VCaP (cell line): ENCODE results near the gene PGAP6.

Source experiments
- H3K27ac ChIP-seq: fragments of 450-650 bp; 2 replicates; pipeline ENCODE4 v1.5.1; 2017
- TF ChIP-seq, protein P1 (sequence below): fragments of 450-650 bp; conservative IDR thresholded peaks from 2 replicates; pipeline ENCODE4 v1.5.1; 2017; ENCODE audit warnings: mild to moderate bottlenecking, moderate library complexity

PGAP6 gene

DNA sequence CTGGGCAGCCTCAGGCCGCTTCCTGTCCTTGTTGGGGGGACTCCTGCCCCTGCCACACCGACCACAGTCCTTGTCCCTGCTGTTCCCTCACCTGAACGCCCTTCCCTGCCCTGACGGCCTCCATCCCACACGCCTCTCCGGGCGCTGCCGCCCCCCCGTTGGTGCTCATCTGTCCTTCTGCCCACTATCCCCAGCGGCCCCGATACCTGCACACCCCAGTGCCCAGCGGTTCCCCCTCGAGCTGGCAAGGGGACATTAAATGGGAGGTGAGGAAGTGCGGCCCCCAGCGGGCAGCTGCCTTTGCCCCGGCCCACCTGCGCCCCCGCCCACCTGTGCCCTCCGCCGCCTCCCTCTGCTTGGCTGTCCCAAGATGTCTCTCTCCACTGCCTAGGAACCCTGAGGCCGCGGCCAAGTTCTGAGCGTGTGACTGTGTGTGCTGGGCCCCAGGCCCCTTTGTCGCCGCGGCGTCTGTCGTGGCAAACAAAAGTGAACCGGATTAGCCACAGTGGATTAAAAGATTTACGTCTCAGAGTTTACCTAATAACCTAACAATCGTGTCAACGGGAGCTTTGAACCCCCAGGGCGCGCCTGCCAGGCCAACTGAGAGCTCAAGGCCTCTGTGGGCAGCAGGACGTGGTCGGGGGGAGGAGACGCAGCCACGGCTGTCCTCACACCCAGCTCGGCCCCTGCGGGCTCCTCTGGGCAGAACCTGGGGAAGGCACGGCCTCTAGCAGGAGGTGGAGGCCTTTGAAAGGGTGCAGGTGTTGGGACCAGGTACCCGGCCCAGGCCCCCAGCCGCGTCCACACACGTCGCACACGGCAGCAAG is 21.7 kb downstream of the PGAP6 start:
- H3K27ac ChIP-seq, result no peak overlapping the region
- TF ChIP-seq, protein P1, sequence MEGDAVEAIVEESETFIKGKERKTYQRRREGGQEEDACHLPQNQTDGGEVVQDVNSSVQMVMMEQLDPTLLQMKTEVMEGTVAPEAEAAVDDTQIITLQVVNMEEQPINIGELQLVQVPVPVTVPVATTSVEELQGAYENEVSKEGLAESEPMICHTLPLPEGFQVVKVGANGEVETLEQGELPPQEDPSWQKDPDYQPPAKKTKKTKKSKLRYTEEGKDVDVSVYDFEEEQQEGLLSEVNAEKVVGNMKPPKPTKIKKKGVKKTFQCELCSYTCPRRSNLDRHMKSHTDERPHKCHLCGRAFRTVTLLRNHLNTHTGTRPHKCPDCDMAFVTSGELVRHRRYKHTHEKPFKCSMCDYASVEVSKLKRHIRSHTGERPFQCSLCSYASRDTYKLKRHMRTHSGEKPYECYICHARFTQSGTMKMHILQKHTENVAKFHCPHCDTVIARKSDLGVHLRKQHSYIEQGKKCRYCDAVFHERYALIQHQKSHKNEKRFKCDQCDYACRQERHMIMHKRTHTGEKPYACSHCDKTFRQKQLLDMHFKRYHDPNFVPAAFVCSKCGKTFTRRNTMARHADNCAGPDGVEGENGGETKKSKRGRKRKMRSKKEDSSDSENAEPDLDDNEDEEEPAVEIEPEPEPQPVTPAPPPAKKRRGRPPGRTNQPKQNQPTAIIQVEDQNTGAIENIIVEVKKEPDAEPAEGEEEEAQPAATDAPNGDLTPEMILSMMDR, result no peak

DNA sequence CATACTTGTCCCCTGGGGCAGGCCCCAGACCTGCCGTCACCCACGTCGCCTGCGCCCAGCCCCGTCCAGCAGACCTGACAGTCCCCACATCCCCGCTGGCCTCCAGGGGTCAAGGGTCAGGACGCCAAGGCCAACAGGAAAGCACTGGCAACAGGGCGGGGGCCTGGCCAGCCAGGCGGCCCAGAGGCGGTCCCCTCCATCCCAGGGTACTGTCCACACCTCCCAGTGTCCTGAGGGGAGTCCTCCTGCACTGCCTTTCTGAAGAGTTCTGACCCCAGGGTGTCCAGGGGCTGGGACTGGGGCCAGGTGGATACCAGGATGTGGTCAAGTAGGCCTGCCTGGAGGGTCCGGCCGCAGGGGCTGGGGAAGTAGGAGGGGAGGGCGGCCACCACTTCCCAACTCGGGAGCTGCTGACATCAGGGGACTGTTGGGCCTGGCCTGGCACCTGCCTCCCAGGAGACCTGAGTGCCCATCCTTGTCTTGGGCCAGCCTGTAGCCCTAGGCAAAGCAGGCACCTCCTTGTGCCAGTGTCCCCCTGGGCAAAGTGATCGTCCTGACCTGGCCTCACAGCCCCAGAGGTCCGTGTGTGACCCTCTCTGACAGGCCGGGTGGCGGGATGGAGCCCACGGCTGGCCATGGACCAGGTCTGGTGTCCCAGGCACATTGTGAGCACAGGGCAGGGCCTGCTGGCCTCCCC is 22.6 kb downstream of the PGAP6 start:
- H3K27ac ChIP-seq, result no peak overlapping the region
- TF ChIP-seq, protein P1, result no peak

DNA sequence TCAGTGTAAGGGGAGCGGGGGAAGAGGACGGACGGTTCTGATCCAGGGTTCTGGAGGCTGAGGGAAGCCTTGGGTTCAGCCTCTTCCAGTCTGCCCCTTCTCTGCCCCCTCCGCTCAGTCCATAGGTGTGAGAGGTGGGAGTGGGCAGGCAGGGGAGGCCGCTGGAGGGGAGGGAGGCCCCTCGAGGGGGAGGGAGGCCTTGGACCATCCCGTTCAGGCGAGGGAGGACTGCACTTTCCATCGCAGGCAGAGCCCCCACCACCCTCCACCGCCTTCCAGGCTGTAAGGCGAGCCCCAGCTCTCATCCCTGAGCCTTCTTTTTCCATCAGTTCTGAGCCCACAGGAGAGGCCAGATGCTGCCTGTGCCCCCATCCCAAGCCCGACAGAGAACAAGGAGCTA is 25.0 kb downstream of the PGAP6 start:
- H3K27ac ChIP-seq, result no peak overlapping the region
- TF ChIP-seq, protein P1, result no peak

DNA sequence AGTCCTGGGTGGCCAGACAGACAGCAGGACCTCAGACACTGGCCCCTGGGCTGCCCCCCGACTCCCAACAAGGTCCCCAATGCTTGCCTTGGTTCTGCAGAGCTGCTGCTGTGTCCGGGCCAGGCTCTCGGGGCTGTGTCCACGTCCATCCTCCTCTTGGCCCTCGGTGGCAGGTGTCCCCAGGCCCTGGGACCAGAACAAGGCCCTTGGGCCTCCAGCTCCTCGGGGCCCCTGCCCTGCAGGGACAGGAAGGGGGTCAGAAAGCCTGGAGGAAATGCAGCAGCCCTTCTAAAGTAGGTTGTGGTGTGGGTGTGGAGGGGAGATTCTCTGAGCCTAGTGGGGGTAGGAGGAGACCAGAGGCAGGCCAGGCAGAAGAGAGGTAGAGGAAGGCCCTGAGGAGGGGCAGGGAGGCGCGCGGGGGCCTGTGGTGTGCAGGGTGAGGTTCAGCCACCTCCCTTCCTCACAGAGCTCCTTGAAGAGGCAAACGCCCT is 26.8 kb downstream of the PGAP6 start:
- TF ChIP-seq, protein P1, result no peak
- no peak overlapping the region for H3K27ac ChIP-seq

DNA sequence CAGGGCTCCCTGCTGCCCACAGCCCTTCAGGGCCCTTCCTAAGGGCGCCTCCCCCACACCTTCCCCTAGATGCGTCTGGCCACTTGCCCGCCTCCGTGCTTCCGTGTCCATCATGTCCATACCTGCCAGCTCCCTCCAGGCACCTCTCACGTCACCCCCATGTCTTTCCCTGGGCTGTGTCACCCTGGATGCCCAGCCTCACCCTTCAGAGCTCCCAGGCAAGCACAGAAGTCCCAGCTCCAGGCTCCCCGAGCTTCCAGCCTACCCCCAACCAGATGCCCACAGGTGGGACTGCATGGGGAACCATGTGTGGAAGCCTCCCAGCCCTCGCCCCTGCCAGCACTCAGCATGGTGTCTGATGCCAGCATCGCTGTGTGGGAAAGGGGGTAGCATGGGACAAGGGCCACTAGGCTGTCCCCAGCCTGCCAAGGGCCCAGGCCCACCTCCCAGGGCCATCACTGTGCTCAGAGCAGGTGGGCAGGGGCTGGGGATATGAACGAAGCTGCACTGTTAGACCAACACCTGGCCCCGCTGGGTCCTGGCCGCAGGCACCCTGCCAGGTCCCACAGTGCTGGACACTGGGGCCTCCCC is 27.4 kb downstream of the PGAP6 start:
- H3K27ac ChIP-seq, result no peak overlapping the region
- TF ChIP-seq, protein P1, result no peak

DNA sequence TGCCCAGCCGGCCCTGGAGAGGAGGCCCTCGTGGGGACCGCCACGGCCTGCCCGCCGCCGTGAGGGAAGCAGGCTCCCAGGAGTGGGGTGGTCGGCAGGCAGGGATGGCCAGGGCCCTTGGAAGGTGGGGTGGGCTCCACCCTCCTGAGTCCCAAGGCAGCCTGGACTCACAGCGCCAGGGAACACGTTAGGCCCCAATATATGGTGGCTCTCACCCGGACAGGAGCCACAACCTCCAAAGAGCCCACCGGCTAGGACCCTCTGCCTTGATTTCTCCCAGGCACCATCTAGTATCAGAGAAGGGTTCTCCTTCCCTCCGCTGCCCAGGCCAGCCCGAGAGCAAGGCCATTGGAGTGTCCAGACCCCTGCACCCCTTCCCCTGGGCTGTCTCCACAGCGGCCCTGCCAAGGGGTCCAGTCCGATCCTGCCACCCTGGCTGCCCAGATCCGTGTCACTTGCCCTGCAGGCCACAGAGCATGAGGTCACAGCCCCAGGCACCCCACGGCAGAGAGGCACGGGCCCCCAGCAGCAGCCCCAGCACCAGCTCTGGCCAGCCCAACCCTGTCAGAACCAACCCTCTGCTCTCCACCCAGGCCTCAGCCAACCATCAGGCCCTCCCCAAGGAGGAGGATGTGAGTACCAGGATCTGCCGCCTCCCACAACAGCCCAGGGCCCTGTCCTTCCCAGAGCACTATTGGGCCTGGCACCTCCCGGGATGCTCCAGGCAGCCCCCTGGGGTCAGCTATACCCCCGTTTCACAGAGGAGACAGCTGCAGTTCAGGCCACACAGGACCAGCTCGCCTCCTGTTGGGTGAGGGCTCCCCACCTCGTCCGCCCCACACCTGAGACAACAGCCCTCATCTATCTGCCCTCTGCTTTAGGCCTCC is 28.1 kb downstream of the PGAP6 start:
- no peak overlapping the region for H3K27ac ChIP-seq

More for the DNA sequence above, 28.1 kb downstream of the PGAP6 start:
- TF ChIP-seq, protein P1, result no peak
